CD4-positive, alpha-beta T cell treated with Interleukin-4 for 1 hour (primary cell): Measurements from ENCODE around the gene NBEAL1.
A peak's percentile ranks its signal among the peaks of the same experiment; 100 is the strongest.
"Not testable (repeated sequence)": the region's sequence is repeated elsewhere in the genome, so short reads cannot be mapped to it uniquely, and the experiment has no call there.

Experiments used
- DNase-seq, 2 donors: peaks; one replicate each; pipeline ENCODE4 v3.0.0-alpha.2; 2020 to 2022

NBEAL1 gene

GRCh38 chr2:203014456-203015199 is at the start of gene NBEAL1:
NBEAL1 (plus strand) TSS chr2:203014875; CDS start chr2:203016385, 1,510 bp downstream.
- peak; percentile 98 to 99 for DNase-seq

- peak in 1 of 2 donors; percentile 17 for DNase-seq
These were observed 48.7 kb upstream of the NBEAL1 start for GRCh38 chr2:202965810-202966460.

GRCh38 chr2:202969404-202969803 is 45.3 kb upstream of the NBEAL1 start:
- not testable (repeated sequence) for DNase-seq

- no peak for DNase-seq
These were observed 37.9 kb upstream of the NBEAL1 start for GRCh38 chr2:202976809-202977208.

- DNase-seq = no peak
These were observed 31.7 kb upstream of the NBEAL1 start for GRCh38 chr2:202982779-202983491.

GRCh38 chr2:202989749-202990148 is 24.9 kb upstream of the NBEAL1 start:
- DNase-seq = no peak

GRCh38 chr2:202990501-202990900 is 24.2 kb upstream of the NBEAL1 start:
- DNase-seq = no peak

GRCh38 chr2:202997113-202997512 is 17.6 kb upstream of the NBEAL1 start:
- not testable (repeated sequence) for DNase-seq

- DNase-seq = no peak
These were observed 12.4 kb upstream of the NBEAL1 start for GRCh38 chr2:203002054-203002821.

- DNase-seq = no peak
These were observed 11.0 kb upstream of the NBEAL1 start for GRCh38 chr2:203003716-203004115.

- no peak for DNase-seq
These were observed 2.0 kb downstream of the NBEAL1 start for GRCh38 chr2:203016716-203017115.

- DNase-seq = no peak
These were observed 3.5 kb downstream of the NBEAL1 start for GRCh38 chr2:203018181-203018580.

- no peak for DNase-seq
These were observed 4.5 kb downstream of the NBEAL1 start for GRCh38 chr2:203019142-203019541.

- no peak for DNase-seq
These were observed 7.3 kb downstream of the NBEAL1 start for GRCh38 chr2:203021991-203022390.

- DNase-seq = no peak
These were observed 8.1 kb downstream of the NBEAL1 start for GRCh38 chr2:203022751-203023150.

GRCh38 chr2:203025592-203025991 is 10.9 kb downstream of the NBEAL1 start:
- DNase-seq = no peak

- no peak for DNase-seq
These were observed 15.9 kb downstream of the NBEAL1 start for GRCh38 chr2:203030545-203030944.

- no peak for DNase-seq
These were observed 16.3 kb downstream of the NBEAL1 start for GRCh38 chr2:203030991-203031390.

GRCh38 chr2:203033395-203033794 is 18.7 kb downstream of the NBEAL1 start:
- DNase-seq = no peak

GRCh38 chr2:203035879-203036470 is 21.3 kb downstream of the NBEAL1 start:
- DNase-seq = no peak

GRCh38 chr2:203037026-203037425 is 22.4 kb downstream of the NBEAL1 start:
- no peak for DNase-seq

- DNase-seq = no peak
These were observed 23.9 kb downstream of the NBEAL1 start for GRCh38 chr2:203038586-203038985.

- not testable (repeated sequence) for DNase-seq
These were observed 24.5 kb downstream of the NBEAL1 start for GRCh38 chr2:203039211-203039610.
